ENCODE data around the gene NFKB2. TPM values are rescaled to one million over a fixed set of nuclear protein-coding genes. Genes with fewer than 3 reads are reported as not detected.
A peak's percentile ranks its signal among the peaks of the same experiment; 100 is the strongest.

Gene NFKB2
- total RNA-seq, 3 donors from 2014 or later, result 300 to 365 (median 302) TPM

GRCh38 chr10:102434394-102435132 is 39.1 kb downstream of the NFKB2 start:
- H3K4me3 Mint-ChIP-seq, result peak overlapping the region; percentile 79
- H3K27me3 Mint-ChIP-seq (ENCODE audit: low read depth), result no peaks in the 10 kb centered on the region
- peaks cover 58% of the 10 kb centered on the region for H3K4me1 Mint-ChIP-seq (ENCODE audit: low read depth)
- ATAC-seq (no peak), DNase-seq (no peak)
- no peaks in the 10 kb centered on the region for H3K36me3 Mint-ChIP-seq (ENCODE audit: insufficient read depth)
- H3K9me3 Mint-ChIP-seq, result no peaks in the 10 kb centered on the region

GRCh38 chr10:102435133-102435497 is 39.6 kb downstream of the NFKB2 start:
- peak overlapping the region; percentile 79 for H3K4me3 Mint-ChIP-seq
- no peak for ATAC-seq
- peaks cover 58% of the 10 kb centered on the region for H3K4me1 Mint-ChIP-seq (ENCODE audit: low read depth)

DNA sequence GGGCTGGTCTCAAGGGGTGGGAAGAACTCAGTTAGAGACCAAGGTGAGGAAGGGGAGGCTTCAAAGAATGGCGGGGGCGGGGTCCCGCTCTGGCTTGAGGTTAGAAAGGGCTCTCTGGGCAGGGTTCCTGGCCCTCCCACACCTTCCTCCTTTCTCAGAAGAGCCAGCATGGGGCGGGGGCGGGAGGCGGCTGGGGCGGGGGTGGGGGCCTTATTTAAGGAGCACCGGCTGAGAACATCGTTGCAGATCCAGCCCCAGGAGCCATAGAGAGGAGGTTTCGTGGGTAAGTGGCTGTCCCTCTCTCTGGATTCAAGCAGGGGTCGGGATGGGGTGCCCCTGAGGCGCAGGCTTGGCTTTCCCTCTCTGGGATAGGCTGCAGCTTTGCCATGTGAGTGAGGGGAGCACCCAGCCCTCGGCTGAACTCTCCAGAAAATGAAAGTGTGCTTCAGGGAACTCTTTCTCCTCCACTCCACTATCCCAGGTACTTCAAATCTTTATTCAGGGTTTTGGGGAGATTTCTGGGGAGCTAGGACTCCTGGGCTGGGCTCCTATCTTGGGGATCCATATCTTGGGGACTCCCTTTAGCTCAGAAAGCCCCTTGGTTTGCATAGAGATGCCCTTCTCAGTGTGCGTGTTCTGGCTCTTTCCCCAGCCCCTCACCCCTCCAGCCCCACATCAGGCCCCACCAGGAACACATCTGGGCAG is 40.2 kb downstream of the NFKB2 start:
- peak overlapping the region; percentile 79 for H3K4me3 Mint-ChIP-seq
- peaks cover 58% of the 10 kb centered on the region for H3K4me1 Mint-ChIP-seq (ENCODE audit: low read depth)
- ATAC-seq (peak in 1 of 2 donors; percentile 23), DNase-seq (peak; percentile 48)
- H3K36me3 Mint-ChIP-seq (ENCODE audit: insufficient read depth), result no peaks in the 10 kb centered on the region
- no peaks in the 10 kb centered on the region for H3K27me3 Mint-ChIP-seq (ENCODE audit: low read depth)
- H3K9me3 Mint-ChIP-seq, result no peaks in the 10 kb centered on the region

More at GRCh38 chr10:102435133-102435497, 39.6 kb downstream of the NFKB2 start:
- H3K36me3 Mint-ChIP-seq (ENCODE audit: insufficient read depth), result no peaks in the 10 kb centered on the region
- no peaks in the 10 kb centered on the region for H3K9me3 Mint-ChIP-seq
- no peak for DNase-seq
- no peaks in the 10 kb centered on the region for H3K27me3 Mint-ChIP-seq (ENCODE audit: low read depth)

DNA sequence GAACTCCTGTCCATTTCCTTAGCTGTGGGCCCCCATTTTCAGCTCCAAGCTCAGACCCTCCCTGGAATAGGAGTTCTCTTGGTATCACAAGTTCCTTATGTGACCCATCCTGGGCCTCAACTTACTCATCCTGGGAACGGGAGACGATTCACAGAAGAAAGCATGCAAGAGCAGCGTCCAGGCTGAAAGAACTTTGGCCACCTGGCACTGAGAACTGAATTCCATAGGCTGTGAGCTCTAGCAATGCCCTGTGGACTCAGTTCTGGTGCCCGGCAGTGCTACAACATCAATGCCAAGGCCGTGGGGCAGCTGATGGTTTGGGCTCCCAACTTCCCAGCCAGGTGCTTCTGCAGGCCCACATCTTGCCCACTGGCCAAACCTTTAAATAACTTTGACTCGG is 40.8 kb downstream of the NFKB2 start:
- H3K9me3 Mint-ChIP-seq, result no peaks in the 10 kb centered on the region
- peaks cover 58% of the 10 kb centered on the region for H3K4me1 Mint-ChIP-seq (ENCODE audit: low read depth)
- ATAC-seq (no peak), DNase-seq (no peak)
- peak overlapping the region; percentile 79 for H3K4me3 Mint-ChIP-seq
- no peaks in the 10 kb centered on the region for H3K27me3 Mint-ChIP-seq (ENCODE audit: low read depth)
- no peaks in the 10 kb centered on the region for H3K36me3 Mint-ChIP-seq (ENCODE audit: insufficient read depth)

DNA sequence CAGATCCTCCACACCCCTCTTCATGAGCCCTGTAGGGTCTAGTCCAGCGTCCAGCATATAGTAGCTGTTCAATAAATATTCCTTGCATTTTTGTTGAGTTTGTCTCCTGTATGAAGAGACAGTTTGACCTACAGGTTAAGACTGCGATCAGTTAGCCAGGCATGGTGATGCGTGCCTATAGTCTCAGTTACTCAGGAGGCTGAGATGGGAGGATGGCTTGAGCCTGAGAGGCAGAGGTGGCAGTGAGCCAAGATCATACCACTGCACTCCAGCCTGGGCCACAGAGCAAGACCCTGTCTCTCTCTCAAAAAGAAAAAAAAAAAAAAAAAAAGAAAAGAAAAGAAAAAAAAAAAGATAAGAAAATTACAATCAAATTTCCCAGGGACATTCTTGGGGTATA is 42.0 kb downstream of the NFKB2 start:
- no peaks in the 10 kb centered on the region for H3K27me3 Mint-ChIP-seq (ENCODE audit: low read depth)

DNA sequence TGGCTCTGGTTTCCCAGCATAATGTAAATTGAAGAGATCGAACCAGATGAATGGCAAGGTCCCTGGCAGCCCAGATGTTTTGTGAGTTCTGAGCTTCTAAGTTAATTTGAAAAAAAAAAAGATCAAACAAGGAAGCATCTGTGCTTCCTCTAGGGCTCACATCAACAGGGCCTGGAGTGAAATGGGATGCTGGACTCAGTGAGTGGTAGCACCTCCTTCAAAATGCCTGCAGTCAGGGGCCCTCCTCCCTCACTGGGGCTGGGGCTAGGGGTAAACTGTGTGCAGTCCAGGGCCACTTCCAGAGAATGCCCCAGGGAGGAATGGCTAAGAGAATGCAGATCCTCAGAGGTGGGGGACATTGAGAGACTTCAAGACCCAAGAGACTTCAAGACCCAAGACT is 42.9 kb downstream of the NFKB2 start:
- no peaks in the 10 kb centered on the region for H3K9me3 Mint-ChIP-seq
- DNase-seq (no peak), ATAC-seq (no peak)
- H3K4me3 Mint-ChIP-seq, result no peak overlapping the region
- no peaks in the 10 kb centered on the region for H3K27me3 Mint-ChIP-seq (ENCODE audit: low read depth)
- H3K4me1 Mint-ChIP-seq (ENCODE audit: low read depth), result peaks cover 43% of the 10 kb centered on the region
- no peaks in the 10 kb centered on the region for H3K36me3 Mint-ChIP-seq (ENCODE audit: insufficient read depth)

More for the DNA sequence above, 42.0 kb downstream of the NFKB2 start:
- H3K9me3 Mint-ChIP-seq, result no peaks in the 10 kb centered on the region
- ATAC-seq, result no peak
- no peak for DNase-seq
- H3K4me3 Mint-ChIP-seq, result peak overlapping the region; percentile 79
- peaks cover 50% of the 10 kb centered on the region for H3K4me1 Mint-ChIP-seq (ENCODE audit: low read depth)
- no peaks in the 10 kb centered on the region for H3K36me3 Mint-ChIP-seq (ENCODE audit: insufficient read depth)

DNA sequence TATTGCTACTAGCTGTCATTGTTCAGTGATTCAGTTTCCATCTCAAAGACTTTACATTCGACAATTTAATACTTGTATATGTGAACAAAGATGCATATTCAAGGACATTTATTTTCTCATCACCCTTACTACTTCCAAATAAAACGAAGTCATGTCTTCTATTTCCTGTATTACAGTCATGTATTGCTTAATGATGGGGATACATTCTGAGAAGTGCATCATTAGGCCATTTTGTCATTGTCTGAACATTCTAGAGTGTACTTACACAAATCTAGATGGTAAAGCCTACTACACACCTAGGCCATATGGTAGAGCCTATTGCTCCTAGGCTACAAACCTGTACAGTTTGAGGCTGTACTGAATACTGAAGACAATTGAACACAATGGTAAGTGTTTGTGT is 49.3 kb downstream of the NFKB2 start:
- Mint-ChIP-seq H3K27me3 (ENCODE audit: low read depth) (no peaks in the 10 kb centered on the region), H3K36me3 (ENCODE audit: insufficient read depth) (no peaks in the 10 kb centered on the region), H3K9me3 (no peaks in the 10 kb centered on the region), H3K4me3 (no peak overlapping the region), H3K4me1 (ENCODE audit: low read depth) (peaks cover 8% of the 10 kb centered on the region)
- ATAC-seq (no peak), DNase-seq (no peak)

DNA sequence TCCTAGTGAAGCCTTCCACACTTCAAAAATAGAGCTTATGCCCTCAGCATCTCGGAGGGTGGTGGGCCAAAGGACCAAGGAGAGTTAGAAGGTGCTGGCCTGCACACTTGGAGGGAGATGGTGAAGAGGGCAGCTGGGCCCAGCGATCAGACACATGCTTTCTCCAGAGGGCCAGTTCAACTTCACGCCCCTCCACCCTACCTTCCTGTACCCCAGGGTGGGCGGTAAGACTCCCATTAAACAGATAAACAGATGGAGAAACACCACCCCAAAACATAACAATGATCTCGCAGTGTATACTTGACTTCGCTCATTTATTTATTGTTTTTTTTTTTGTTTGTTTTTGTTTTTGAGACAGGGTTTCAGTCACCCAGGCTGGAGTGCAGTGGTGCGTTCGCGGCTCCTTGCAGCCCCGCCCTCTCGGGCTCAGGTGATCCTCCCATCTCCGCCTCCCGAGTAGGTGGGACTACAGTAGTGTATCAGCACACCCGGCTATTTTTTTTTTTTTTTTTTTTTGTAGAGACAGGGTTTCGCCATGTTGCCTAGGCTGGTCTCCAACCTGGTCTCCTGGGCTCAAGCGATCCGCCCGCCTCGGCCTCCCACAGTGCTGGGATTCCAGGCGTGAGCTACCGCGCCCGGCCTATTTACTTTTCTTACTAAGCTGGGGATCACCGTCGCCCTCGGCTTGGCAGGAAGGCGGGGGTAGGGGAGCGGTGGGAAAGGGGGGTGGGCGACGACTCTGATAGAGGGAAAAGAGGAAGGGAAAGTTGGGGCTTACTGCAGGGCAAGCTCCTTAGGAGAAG is 54.0 kb downstream of the NFKB2 start:
- no peaks in the 10 kb centered on the region for H3K9me3 Mint-ChIP-seq
- H3K4me3 Mint-ChIP-seq, result peak overlapping the region; percentile 90
- H3K36me3 Mint-ChIP-seq (ENCODE audit: insufficient read depth), result peaks cover 13% of the 10 kb centered on the region
- H3K27me3 Mint-ChIP-seq (ENCODE audit: low read depth), result no peaks in the 10 kb centered on the region
- H3K4me1 Mint-ChIP-seq (ENCODE audit: low read depth), result peaks cover 26% of the 10 kb centered on the region
- peak; percentile 83 for DNase-seq
- peak; percentile 46 to 53 for ATAC-seq

DNA sequence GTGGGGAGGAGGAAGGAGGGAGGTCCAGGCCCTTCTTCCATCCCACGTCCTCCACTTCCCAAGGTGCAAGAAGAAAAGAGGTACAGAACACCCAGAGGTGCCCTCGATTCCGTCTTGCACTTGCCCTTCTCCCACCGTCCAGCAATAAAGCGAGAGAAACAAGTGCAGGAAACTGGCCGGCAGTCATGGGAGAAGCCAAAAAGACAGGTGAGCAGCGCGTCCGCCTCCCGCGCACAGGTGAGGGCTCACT is 54.5 kb downstream of the NFKB2 start:
- no peaks in the 10 kb centered on the region for H3K27me3 Mint-ChIP-seq (ENCODE audit: low read depth)
- no peaks in the 10 kb centered on the region for H3K9me3 Mint-ChIP-seq
- peaks cover 26% of the 10 kb centered on the region for H3K4me1 Mint-ChIP-seq (ENCODE audit: low read depth)
- peak overlapping the region; percentile 90 for H3K4me3 Mint-ChIP-seq
- no peak for DNase-seq
- ATAC-seq, result no peak
- H3K36me3 Mint-ChIP-seq (ENCODE audit: insufficient read depth), result peaks cover 13% of the 10 kb centered on the region

DNA sequence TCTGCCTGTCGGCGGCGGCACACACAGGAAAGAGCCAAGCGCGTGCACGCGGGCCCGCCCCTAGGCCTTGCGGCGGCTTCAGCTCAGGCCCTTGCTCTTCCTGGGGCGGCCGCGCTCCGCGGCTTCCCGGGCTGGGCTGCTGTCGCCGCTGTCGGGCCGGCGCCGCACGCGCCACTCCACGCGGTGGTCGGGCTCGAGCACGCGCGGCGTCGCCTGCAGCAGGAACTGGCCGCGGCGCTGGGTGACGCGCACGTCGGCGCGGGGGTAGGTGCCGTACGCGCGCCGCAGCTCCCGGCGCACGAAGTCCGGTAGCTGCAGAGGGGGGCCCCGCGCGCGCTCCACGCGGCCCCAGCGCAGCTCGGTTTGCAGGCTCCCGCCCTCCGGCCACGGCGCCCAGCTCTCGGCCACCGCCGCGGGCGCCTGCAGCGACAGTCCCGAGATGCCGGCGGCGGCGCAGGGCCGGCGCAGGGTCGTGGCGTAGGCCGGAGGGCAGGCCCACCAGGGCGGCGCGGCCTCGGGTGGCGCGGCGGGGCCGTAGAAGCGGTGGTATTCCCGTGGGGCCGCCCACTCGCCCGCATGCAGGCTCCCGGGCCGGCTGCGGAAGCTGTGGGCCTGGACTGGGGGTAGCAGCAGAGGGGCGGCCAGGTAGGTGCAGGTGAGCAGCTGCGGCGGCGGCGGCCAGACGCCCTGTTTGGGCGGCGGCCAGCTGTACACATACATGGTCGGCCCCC is 55.0 kb downstream of the NFKB2 start:
- DNase-seq, result peak; percentile 81
- peak; percentile 82 to 86 for ATAC-seq
- Mint-ChIP-seq H3K4me3 (peak overlapping the region; percentile 90), H3K36me3 (ENCODE audit: insufficient read depth) (peaks cover 13% of the 10 kb centered on the region), H3K4me1 (ENCODE audit: low read depth) (peaks cover 26% of the 10 kb centered on the region), H3K27me3 (ENCODE audit: low read depth) (no peaks in the 10 kb centered on the region), H3K9me3 (no peaks in the 10 kb centered on the region)

DNA sequence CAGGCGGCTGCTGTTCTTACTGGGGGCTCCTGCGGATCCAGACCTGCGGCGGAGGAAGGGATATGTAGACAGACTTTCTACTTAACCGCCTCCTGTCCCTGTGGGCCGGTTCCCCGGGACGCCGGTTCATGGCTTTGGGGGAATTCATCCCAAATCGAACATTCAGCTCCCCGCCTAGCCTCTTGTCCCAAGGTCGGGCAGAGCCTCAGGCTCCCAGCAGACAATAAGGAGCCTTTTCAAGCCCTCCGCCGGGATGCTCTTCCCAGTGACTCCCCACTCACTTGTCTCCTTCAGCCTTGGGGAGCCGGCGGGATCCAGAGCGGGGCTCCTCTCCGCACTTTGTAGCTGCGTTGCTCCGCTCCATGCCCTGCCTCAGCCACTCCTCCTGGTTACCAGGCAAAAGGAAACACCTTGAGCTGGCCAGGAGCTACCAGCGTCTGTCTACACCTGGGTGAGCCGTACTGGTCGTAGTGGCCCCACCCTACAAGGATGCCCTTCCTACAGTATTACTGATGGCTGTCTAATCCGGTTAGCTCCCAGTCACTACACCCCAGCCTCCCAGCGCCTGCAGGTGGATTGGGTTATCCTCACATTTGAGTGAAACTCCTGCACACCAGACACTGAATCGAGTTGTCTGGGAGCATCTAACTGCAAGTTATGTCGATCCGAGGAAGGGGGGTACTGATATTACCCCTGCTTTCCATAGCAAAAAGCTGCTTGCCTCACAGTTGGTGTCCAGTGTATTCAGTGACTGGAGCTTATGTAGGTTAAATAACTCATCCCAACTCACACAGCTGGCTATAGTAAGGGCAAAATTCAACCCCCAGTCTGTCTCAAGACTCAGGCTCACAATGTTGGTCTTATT is 55.8 kb downstream of the NFKB2 start, which contains the start of gene C10orf95:
Gene C10orf95 (minus strand): TSS at position 439 of the 865 bp plus-strand sequence. CDS start 450 bp downstream, outside the sequence.
- DNase-seq (no peak), ATAC-seq (no peak)
- Mint-ChIP-seq H3K4me1 (ENCODE audit: low read depth) (peaks cover 26% of the 10 kb centered on the region), H3K4me3 (peak within 1 kb of the TSS; percentile 88), H3K36me3 (ENCODE audit: insufficient read depth) (peaks cover 15% of the 10 kb centered on the region), H3K27me3 (ENCODE audit: low read depth) (no peaks in the 10 kb centered on the region), H3K9me3 (no peaks in the 10 kb centered on the region)
